GM18951 (cell line): ENCODE measurements around the gene RUNX2.

Source experiments
- POLR2A ChIP-seq: IDR thresholded peaks from 4 replicates; pipeline ENCODE4 v1.6.1; 2011; ENCODE audit warnings: mild to moderate bottlenecking; ENCODE audit not compliant: insufficient read length, insufficient read depth; ENCODE audit errors: extremely low read depth
- in situ Hi-C: fragments of 300-500 bp; cut with MboI; formaldehyde crosslinking; loops from one replicate; pipeline ENCODE4 v1.12.0; 2022; ENCODE audit warnings: low sequenced_read_pairs, mixed read lengths, inconsistent platforms; ENCODE audit not compliant: unreplicated experiment

The RUNX2 gene

GRCh38 chr6:45483501-45483900 is 155.4 kb downstream of the RUNX2 start:
- TF ChIP-seq POLR2A, result no peak
- in situ Hi-C loops, result no loop called here

GRCh38 chr6:45486736-45487135 is 158.6 kb downstream of the RUNX2 start:
- in situ Hi-C loops, result no loop called here
- TF ChIP-seq POLR2A, result no peak

DNA sequence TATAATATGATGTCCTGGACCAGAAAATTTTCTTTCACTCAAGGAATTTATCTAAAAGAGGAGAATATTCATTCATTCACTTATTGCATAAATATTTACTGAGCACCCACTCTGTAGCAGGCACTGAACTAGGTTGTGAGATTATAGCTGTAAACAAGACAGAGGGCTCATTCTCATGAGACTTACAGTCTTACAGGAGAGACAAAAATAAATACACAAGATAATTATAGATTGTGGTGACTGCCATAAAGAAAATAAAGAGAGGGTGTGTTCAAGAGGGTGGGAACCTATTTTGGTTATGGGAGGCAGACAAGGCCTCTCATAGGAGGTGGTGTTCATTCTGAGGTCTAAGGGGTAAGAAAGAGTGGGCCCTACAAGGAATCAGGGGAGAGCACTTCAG is 159.5 kb downstream of the RUNX2 start:
- in situ Hi-C loops, result no loop called here
- no peak for TF ChIP-seq POLR2A

DNA sequence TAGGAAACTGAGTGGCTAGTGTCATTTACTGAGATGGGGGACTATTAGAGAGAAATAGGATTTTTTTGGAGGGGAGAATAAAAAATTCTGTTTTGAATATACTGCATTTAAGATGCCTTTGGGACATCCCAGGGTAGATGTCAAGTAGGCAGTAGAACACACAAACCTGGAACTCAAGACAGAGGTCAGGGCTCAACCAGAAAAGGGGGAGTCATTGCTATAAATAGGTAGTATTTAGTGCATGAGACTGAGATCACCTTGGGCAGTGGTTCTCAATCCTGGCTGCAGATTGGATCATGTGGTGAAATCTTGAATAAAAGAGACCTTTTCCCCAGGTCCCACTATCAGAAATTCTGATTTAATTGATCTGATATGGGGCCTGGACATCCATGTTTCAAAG is 160.1 kb downstream of the RUNX2 start:
- in situ Hi-C loops, result no loop called here
- TF ChIP-seq POLR2A, result no peak

DNA sequence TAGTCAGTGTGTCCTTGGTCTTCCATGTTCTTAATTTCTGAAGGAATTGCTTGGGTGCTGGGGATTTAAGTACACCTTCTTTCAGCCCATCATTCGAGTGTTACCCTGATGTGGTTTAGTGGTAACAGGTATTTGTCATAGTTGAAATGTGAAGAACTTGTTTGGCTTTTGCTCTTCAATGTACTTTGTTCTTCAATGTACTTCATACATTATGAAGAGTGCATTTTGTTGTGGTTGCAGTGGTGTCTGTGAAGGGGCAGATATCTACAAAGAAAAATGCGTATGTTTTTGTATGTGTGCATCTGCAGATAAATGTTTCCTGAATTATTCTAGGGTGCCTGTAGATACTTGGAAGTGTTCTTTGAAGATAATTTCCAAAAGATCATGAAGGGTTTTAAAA is 160.8 kb downstream of the RUNX2 start:
- in situ Hi-C loops, result no loop called here
- no peak for TF ChIP-seq POLR2A

DNA sequence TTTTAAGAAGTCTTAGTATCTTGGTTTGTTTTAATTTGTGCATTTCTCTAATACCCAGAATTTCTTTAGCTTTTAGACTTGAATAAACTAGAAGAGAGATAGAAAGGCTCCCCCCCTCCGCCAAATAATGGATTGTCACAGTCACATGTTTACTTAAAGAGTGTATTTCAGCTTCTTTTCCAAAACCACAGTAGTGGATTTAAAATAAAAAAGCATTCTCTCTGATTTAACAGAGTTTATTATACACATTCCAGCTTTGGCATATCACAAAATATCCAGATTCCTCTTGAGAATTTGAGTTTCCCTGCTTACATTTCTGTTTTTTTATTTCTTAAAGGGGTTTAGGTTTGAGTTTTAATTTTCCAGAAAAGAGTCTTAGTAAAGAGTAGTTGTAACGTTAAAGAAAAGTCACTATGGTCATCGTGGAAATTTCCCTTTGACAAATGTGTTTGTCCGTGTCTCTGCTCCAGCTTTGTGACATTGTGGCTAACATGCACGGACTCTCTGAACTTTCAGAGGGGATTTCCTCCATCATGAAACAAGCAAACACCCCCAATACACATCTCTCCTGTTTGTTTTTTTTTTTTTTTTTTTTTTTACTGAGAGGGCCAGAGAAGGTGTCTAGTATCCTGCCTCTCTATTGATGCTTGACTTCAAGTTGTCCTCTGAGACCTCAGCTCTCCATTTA is 163.1 kb downstream of the RUNX2 start:
- in situ Hi-C loops, result no loop called here
- no peak for TF ChIP-seq POLR2A

DNA sequence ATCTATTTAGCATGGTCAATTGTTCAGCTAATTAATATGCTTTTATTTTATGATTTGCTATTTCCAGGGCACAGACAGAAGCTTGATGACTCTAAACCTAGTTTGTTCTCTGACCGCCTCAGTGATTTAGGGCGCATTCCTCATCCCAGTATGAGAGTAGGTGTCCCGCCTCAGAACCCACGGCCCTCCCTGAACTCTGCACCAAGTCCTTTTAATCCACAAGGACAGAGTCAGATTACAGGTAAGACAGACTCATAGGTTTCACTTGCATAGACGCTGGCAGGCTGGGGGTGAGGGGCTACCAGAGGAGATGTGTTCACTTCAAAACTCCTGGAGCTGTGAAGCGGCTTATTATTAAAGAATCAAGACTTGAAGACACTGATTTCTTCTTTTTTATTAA is 163.7 kb downstream of the RUNX2 start:
- TF ChIP-seq POLR2A, result no peak

DNA sequence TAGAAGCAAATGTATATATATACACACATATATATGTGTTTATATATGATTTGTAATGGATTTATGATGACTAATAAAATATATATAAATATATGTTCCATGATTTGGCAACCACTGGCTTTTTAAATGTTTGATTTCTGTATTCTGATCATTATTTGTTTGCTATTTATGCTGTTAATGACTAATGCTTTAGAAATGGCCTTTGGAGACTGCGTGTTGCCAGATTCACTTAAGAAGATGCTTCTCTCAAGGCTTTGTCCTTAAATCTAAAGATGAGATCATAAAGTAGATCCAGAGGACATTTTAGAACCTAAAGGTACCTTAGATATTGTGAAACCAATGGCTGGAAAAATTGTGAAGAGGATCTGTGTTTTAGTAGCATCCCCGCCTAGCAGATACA is 165.6 kb downstream of the RUNX2 start:
- TF ChIP-seq POLR2A, result no peak
- in situ Hi-C loops, result no loop called here

More for the DNA sequence above, 163.7 kb downstream of the RUNX2 start:
- in situ Hi-C loops, result no loop called here

GRCh38 chr6:45494416-45495135 is 166.4 kb downstream of the RUNX2 start:
- TF ChIP-seq POLR2A, result no peak
- in situ Hi-C loops, result no loop called here

GRCh38 chr6:45495429-45496084 is 167.4 kb downstream of the RUNX2 start:
- no peak for TF ChIP-seq POLR2A
- in situ Hi-C loops, result no loop called here

- in situ Hi-C loops, result no loop called here
- TF ChIP-seq POLR2A, result no peak
Measured at GRCh38 chr6:45496085-45496433, 167.9 kb downstream of the RUNX2 start.

- in situ Hi-C loops, result no loop called here
- TF ChIP-seq POLR2A, result no peak
Measured at GRCh38 chr6:45498591-45498990, 170.5 kb downstream of the RUNX2 start.

DNA sequence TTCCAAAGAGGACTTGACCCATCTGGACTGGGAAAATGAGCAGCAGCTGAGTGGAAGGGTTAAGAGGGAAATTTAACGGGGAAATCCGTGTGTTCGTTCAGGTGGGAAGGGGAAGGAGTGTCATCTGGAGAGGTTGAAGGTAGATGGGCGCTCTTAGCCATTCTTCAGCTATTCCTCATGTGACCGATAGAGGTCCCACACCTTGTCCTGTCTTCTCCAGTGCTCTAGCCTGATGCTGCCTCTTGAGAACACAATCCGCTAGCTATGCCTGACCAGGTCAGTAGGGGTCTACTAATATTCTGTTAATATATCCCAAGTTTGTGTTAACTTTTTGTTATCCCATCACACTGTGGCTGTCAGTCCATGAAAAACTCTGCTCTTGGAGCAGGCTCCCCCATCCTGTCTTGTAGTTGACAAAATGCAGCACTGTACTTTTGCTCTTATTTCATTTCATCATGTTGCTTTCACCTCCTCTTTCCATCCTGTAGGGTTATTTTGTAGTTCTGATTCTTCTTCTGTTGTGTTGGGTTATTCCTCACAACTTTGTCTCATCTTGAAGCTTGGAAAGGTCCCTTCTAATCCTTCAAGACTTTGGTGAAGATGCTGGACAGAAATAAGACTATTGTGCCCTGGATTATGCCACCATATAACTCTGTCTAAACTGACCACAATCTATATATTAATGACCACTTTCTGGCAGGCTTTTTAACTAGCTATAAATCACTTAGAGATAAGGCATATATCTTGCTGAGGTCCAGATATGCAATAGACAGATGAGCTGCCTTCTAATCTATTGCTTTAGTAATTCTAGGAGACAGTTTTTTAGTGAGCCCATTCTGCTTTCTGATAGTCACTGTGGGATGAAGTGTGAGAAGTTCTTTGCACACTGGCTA is 173.0 kb downstream of the RUNX2 start:
- no peak for TF ChIP-seq POLR2A
- in situ Hi-C loops, result no loop called here
